ENCODE measurements around the gene SURF6. TPM values are rescaled to one million over a fixed set of nuclear protein-coding genes. Genes with fewer than 3 reads are reported as not detected.

Gene SURF6
- total RNA-seq, 1 donor from 2014 or later, result 23.9 TPM

DNA sequence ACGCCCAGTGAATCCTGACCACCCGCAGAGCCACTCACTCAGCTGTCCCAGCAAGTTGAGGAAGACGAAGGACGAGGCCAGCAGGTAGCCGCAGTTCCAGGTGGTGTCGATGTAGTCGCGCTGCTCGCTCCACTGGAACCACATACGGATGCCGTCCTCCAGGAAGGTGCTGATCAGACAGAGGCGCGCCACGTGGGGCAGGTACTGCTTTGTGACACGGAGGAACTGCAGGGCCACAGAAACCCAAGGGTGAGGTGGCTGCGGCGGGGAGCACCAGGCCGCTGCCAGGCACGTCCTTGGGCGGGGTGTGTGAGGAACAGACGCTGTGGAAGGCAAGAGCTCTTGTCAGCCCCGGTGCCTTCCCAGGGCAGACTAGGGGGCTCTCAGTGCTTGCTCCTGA is 31.2 kb upstream of the SURF6 start:
- no peak for TF ChIP-seq CTCF (conservative IDR thresholded peaks at IDR 0.05)
- DNase-seq (ENCODE audit: low read depth, low spot score), result no peak
- Mint-ChIP-seq H3K27me3 (ENCODE audit: low read depth) (no peaks in the 10 kb centered on the region), H3K36me3 (ENCODE audit: low read depth) (peaks cover 6% of the 10 kb centered on the region), H3K4me1 (peaks cover 7% of the 10 kb centered on the region), H3K9me3 (no peaks in the 10 kb centered on the region), H3K4me3 (no peak overlapping the region), H3K27ac (ENCODE audit: unreplicated experiment) (no peak overlapping the region)

DNA sequence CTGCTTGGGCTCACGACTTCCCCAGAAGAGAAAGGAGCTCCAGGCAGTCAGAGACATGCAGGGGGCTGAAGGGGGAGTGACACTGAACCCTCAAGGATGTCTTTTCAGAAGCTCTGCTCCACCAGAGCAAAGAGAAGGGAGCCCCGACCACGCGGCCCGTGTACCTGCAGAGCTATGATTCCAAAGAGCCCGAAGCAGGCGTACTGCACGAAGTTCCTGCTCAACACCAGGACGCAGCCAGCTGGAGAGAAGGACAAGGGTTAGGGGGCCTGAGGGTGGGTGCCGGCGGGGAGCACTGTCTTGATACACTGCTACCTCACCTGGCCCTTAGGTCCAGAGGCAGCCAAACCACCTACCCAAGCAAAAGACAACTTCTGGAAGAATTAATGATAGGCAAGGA is 30.4 kb upstream of the SURF6 start:
- TF ChIP-seq CTCF (conservative IDR thresholded peaks at IDR 0.05), result no peak
- Mint-ChIP-seq H3K4me3 (no peak overlapping the region), H3K27me3 (ENCODE audit: low read depth) (no peaks in the 10 kb centered on the region), H3K4me1 (peaks cover 7% of the 10 kb centered on the region), H3K36me3 (ENCODE audit: low read depth) (peaks cover 9% of the 10 kb centered on the region), H3K27ac (ENCODE audit: unreplicated experiment) (no peak overlapping the region), H3K9me3 (no peaks in the 10 kb centered on the region)
- no peak for DNase-seq (ENCODE audit: low read depth, low spot score)

DNA sequence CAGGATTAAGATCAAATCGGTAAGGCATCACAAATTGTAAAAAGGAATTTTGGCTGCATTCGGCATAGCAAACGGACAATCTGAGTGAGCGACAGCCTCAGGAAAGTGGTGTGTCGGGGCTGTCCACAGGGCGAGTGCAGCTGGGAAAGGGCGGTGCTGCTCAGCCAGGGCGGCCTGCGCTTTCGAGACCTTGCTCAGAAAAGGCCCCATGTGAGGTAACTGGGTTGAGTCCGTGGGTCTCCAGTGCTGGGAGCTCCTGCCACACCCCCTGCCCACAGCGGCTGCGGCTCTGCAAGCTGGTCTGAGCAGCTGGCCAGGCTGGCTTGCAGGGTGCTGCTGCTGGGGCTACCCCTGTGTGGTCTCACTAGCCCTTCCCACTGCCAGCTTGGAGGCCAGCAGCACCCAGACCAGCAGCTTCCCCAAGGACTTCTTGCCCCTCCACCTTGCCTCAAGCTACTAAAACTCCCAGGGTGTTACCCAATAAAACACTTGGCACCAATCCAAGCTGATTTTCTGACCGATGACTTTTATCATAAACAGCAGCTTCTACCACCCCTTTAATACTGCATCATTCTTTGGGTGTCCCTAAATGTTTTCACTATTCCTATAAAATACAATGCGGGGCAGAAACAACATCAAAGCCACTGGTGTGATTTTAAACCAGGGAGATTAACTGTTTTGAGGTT is 26.5 kb upstream of the SURF6 start:
- H3K27me3 Mint-ChIP-seq (ENCODE audit: low read depth), result peaks cover 3% of the 10 kb centered on the region
- no peak for DNase-seq (ENCODE audit: low read depth, low spot score)
- H3K36me3 Mint-ChIP-seq (ENCODE audit: low read depth), result peaks cover 6% of the 10 kb centered on the region
- H3K27ac Mint-ChIP-seq (ENCODE audit: unreplicated experiment), result no peak overlapping the region
- no peak for TF ChIP-seq CTCF (conservative IDR thresholded peaks at IDR 0.05)
- H3K4me1 Mint-ChIP-seq, result peaks cover 10% of the 10 kb centered on the region
- H3K4me3 Mint-ChIP-seq, result no peak overlapping the region
- H3K9me3 Mint-ChIP-seq, result no peaks in the 10 kb centered on the region

- H3K27me3 Mint-ChIP-seq (ENCODE audit: low read depth), result peaks cover 3% of the 10 kb centered on the region
- H3K9me3 Mint-ChIP-seq, result no peaks in the 10 kb centered on the region
- DNase-seq (ENCODE audit: low read depth, low spot score), result no peak
- no peak for TF ChIP-seq CTCF (conservative IDR thresholded peaks at IDR 0.05)
- no peak overlapping the region for H3K27ac Mint-ChIP-seq (ENCODE audit: unreplicated experiment)
- peak overlapping the region; percentile 23 for H3K4me3 Mint-ChIP-seq
- peaks cover 6% of the 10 kb centered on the region for H3K36me3 Mint-ChIP-seq (ENCODE audit: low read depth)
- peaks cover 16% of the 10 kb centered on the region for H3K4me1 Mint-ChIP-seq
These were observed 25.6 kb upstream of the SURF6 start for GRCh38 chr9:133361507-133362092.

- no peaks in the 10 kb centered on the region for H3K9me3 Mint-ChIP-seq
- peaks cover 16% of the 10 kb centered on the region for H3K4me1 Mint-ChIP-seq
- peaks cover 6% of the 10 kb centered on the region for H3K36me3 Mint-ChIP-seq (ENCODE audit: low read depth)
- no peak overlapping the region for H3K27ac Mint-ChIP-seq (ENCODE audit: unreplicated experiment)
- no peak for DNase-seq (ENCODE audit: low read depth, low spot score)
- H3K27me3 Mint-ChIP-seq (ENCODE audit: low read depth), result peaks cover 6% of the 10 kb centered on the region
- no peak for TF ChIP-seq CTCF (conservative IDR thresholded peaks at IDR 0.05)
- H3K4me3 Mint-ChIP-seq, result peak overlapping the region; percentile 54
These were observed 24.7 kb upstream of the SURF6 start for GRCh38 chr9:133360400-133361393.
